MM.1S (cell line): ENCODE measurements around the gene PADI3.

Source experiments
- DNase-seq: peaks from one replicate; pipeline ENCODE4 v3.0.0-alpha.2; 2015
- H2AFZ ChIP-seq: fragments of 300-600 bp; sonication (generic); 2 replicates; pipeline ENCODE4 v1.6.0; 2016; ENCODE audit warnings: antibody characterized with exemption, low read length
- H3F3A ChIP-seq: fragments of 300-600 bp; sonication (generic); 2 replicates; pipeline ENCODE4 v1.6.1; 2016; ENCODE audit warnings: mild to moderate bottlenecking, antibody characterized with exemption, low read length, moderate library complexity, mixed read lengths; ENCODE audit not compliant: insufficient read depth
- H3K27ac ChIP-seq: fragments of 300-600 bp; sonication (generic); 2 replicates; pipeline ENCODE4 v1.5.1; 2016; ENCODE audit warnings: mild to moderate bottlenecking, low read length
- H3K27me3 ChIP-seq: fragments of 300-600 bp; sonication (generic); replicated peaks from 2 replicates; pipeline ENCODE4 v1.6.0; 2016; ENCODE audit warnings: low read length; ENCODE audit not compliant: insufficient read depth
- H3K36me3 ChIP-seq: fragments of 300-600 bp; sonication (generic); replicated peaks from 2 replicates; pipeline ENCODE4 v1.6.1; 2016; ENCODE audit warnings: mild to moderate bottlenecking, low read length, mixed read lengths; ENCODE audit not compliant: insufficient read depth
- H3K4me1 ChIP-seq: fragments of 300-600 bp; sonication (generic); 2 replicates; pipeline ENCODE4 v1.6.1; 2016; ENCODE audit warnings: low read length, mixed read lengths
- H3K4me2 ChIP-seq: fragments of 300-600 bp; sonication (generic); 2 replicates; pipeline ENCODE4 v1.6.0; 2016; ENCODE audit warnings: low read depth, low read length
- H3K4me3 ChIP-seq: fragments of 300-600 bp; sonication (generic); 2 replicates; pipeline ENCODE4 v1.5.1; 2016; ENCODE audit warnings: low read length, mixed read lengths
- H3K79me2 ChIP-seq: fragments of 300-600 bp; sonication (generic); 2 replicates; pipeline ENCODE4 v1.6.1; 2016; ENCODE audit warnings: mixed run types, low read length, mixed read lengths
- H3K9ac ChIP-seq: fragments of 300-600 bp; sonication (generic); 2 replicates; pipeline ENCODE4 v1.6.1; 2016; ENCODE audit warnings: low read length, mixed read lengths
- H3K9me2 ChIP-seq: fragments of 300-600 bp; sonication (generic); replicated peaks from 2 replicates; pipeline ENCODE4 v1.6.1; 2016; ENCODE audit warnings: mild to moderate bottlenecking, low read length, mixed read lengths; ENCODE audit not compliant: insufficient read depth
- H3K9me3 ChIP-seq: fragments of 300-600 bp; sonication (generic); replicated peaks from 2 replicates; pipeline ENCODE4 v1.6.1; 2016; ENCODE audit warnings: mild to moderate bottlenecking, low read length, mixed read lengths; ENCODE audit not compliant: insufficient read depth
- H4K20me1 ChIP-seq: fragments of 300-600 bp; sonication (generic); 2 replicates; pipeline ENCODE4 v1.6.1; 2016; ENCODE audit warnings: mild to moderate bottlenecking, low read length, moderate library complexity, mixed read lengths; ENCODE audit not compliant: insufficient read depth
- CTCF ChIP-seq: fragments of 300-600 bp; sonication (generic); IDR thresholded peaks from 2 replicates; pipeline ENCODE4 v1.5.1; 2016; ENCODE audit warnings: antibody characterized with exemption, low read length, mixed read lengths
- EZH2 ChIP-seq: fragments of 300-600 bp; sonication (generic); optimal IDR thresholded peaks from 2 replicates; pipeline ENCODE3; 2017; ENCODE audit warnings: low read depth, mild to moderate bottlenecking, antibody characterized with exemption, low read length, mixed read lengths
- EZH2phosphoT487 ChIP-seq: fragments of 300-600 bp; sonication (generic); IDR thresholded peaks from 2 replicates; pipeline ENCODE4 v1.6.1; 2018; ENCODE audit warnings: antibody characterized with exemption, low read length

Gene PADI3

GRCh38 chr1:17243274-17243673 lies 5.6 kb upstream of the PADI3 start:
- no peak overlapping the region for H3K4me2 ChIP-seq
- H3K79me2 ChIP-seq, result no peaks in the 10 kb centered on the region
- H3F3A ChIP-seq, result no peaks in the 10 kb centered on the region
- no peaks in the 10 kb centered on the region for H3K9me2 ChIP-seq
- H3K4me1 ChIP-seq, result no peaks in the 10 kb centered on the region
- no peak overlapping the region for H3K27ac ChIP-seq
- DNase-seq, result no peak
- H3K4me3 ChIP-seq, result no peak overlapping the region
- H2AFZ ChIP-seq, result no peak overlapping the region
- TF ChIP-seq EZH2 (no peak), CTCF (no peak)
- H3K9ac ChIP-seq, result no peak overlapping the region
- peaks cover 94% of the 10 kb centered on the region for H3K27me3 ChIP-seq
- no peaks in the 10 kb centered on the region for H3K9me3 ChIP-seq
- H3K36me3 ChIP-seq, result no peaks in the 10 kb centered on the region
- no peaks in the 10 kb centered on the region for H4K20me1 ChIP-seq

GRCh38 chr1:17244821-17245740 lies 3.8 kb upstream of the PADI3 start:
- Histone ChIP-seq H3F3A (no peaks in the 10 kb centered on the region), H3K79me2 (no peaks in the 10 kb centered on the region), H3K36me3 (no peaks in the 10 kb centered on the region), H4K20me1 (no peaks in the 10 kb centered on the region), H3K9me3 (no peaks in the 10 kb centered on the region), H3K27me3 (peaks cover 95% of the 10 kb centered on the region), H3K4me1 (no peaks in the 10 kb centered on the region), H3K27ac (no peak overlapping the region), H3K9me2 (no peaks in the 10 kb centered on the region), H3K4me3 (no peak overlapping the region), H3K9ac (no peak overlapping the region), H3K4me2 (no peak overlapping the region), H2AFZ (no peak overlapping the region)
- no peak for DNase-seq
- no peak for TF ChIP-seq EZH2
- TF ChIP-seq EZH2phosphoT487, result no peak
- TF ChIP-seq CTCF, result no peak

GRCh38 chr1:17245816-17246325 lies 3.0 kb upstream of the PADI3 start:
- peaks cover 95% of the 10 kb centered on the region for H3K27me3 ChIP-seq
- H4K20me1 ChIP-seq, result no peaks in the 10 kb centered on the region
- H3K27ac ChIP-seq, result no peak overlapping the region
- no peak overlapping the region for H3K4me2 ChIP-seq
- no peaks in the 10 kb centered on the region for H3K36me3 ChIP-seq
- DNase-seq, result no peak
- H3K79me2 ChIP-seq, result no peaks in the 10 kb centered on the region
- H3K9ac ChIP-seq, result no peak overlapping the region
- H3K9me3 ChIP-seq, result no peaks in the 10 kb centered on the region
- no peak for TF ChIP-seq EZH2phosphoT487
- TF ChIP-seq EZH2, result no peak
- no peak for TF ChIP-seq CTCF
- no peak overlapping the region for H3K4me3 ChIP-seq
- no peaks in the 10 kb centered on the region for H3F3A ChIP-seq
- H2AFZ ChIP-seq, result no peak overlapping the region
- no peaks in the 10 kb centered on the region for H3K4me1 ChIP-seq
- no peaks in the 10 kb centered on the region for H3K9me2 ChIP-seq
